Esophagus muscularis mucosa (tissue), 4 donors: ENCODE measurements around the gene SVOPL. TPM values are rescaled to one million over a fixed set of nuclear protein-coding genes. Genes with fewer than 3 reads are reported as not detected.

Experiments
- DNase-seq: peaks from one replicate; pipeline ENCODE4 v3.0.0-alpha.2; 2017; ENCODE audit errors: extremely low spot score
- H3K27ac ChIP-seq, 4 donors: fragments of 200-600 bp; sonication (generic); replicated peaks in 1 of 4; 1 replicate in 3 of 4; 2 replicates in 1 of 4; pipeline ENCODE4 v1.5.1; 2016 to 2019; ENCODE audit warnings: mild to moderate bottlenecking in 1 of 4
- H3K27me3 ChIP-seq, 4 donors: fragments of 200-600 bp; sonication (generic); one replicate each; pipeline versions ENCODE4 v1.5.1 to v1.6.0; 2016 to 2019
- H3K36me3 ChIP-seq, 4 donors: fragments of 200-600 bp; sonication (generic); one replicate each; pipeline ENCODE4 v1.5.1; 2016 to 2019
- H3K4me1 ChIP-seq, 4 donors: fragments of 200-600 bp; sonication (generic); one replicate each; pipeline ENCODE4 v1.5.1; 2016 to 2019
- H3K4me3 ChIP-seq, 4 donors: fragments of 200-600 bp; sonication (generic); 1 replicate in 2 of 4; 2 replicates in 2 of 4; pipeline ENCODE4 v1.5.1; 2016 to 2019; ENCODE audit warnings: mild to moderate bottlenecking in 4 of 4, moderate library complexity in 1 of 4
- H3K9me3 ChIP-seq, 4 donors: fragments of 200-600 bp; sonication (generic); 1 replicate in 3 of 4; 2 replicates in 1 of 4; pipeline ENCODE4 v1.5.1; 2016 to 2019
- EP300 ChIP-seq: sonication (generic); formaldehyde crosslinking; IDR thresholded peaks from one replicate; pipeline ENCODE4 v1.6.1; 2017; ENCODE audit warnings: antibody characterized with exemption
- POLR2A ChIP-seq: fragments of 450-650 bp; IDR thresholded peaks from one replicate; pipeline ENCODE4 v1.6.1; 2017; ENCODE audit warnings: antibody characterized with exemption, moderate library complexity, mild to moderate bottlenecking, low read depth
- POLR2AphosphoS5 ChIP-seq, 2 donors: sonication (generic); formaldehyde crosslinking; IDR thresholded peaks; one replicate each; pipeline ENCODE4 v1.6.1; 2017; ENCODE audit warnings: antibody characterized with exemption in 2 of 2
- WGBS: methylation state at CpG from one replicate; pipeline ENCODE4 v1.1.5; 2018; 5-methylcytosine and 5-hydroxymethylcytosine counted together
- intact Hi-C: fragments of 100-400 bp; cut with DNase I; formaldehyde crosslinking; loops from one replicate; pipeline ENCODE4 v1.15.1; 2023
- total RNA-seq, 4 donors: library from RNA; depleted of rRNA; stranded (reverse); fragments of >200 nt; gene quantifications; one replicate each; pipeline versions ENCODE4 v1.1.0 to v1.2.1, GENCODE V29; 2016
- TF ChIP-seq, protein P1 (sequence below), 3 experiments: fragments of 200-600 bp in 2 of 3; fragments of 450-650 bp in 1 of 3; sonication (generic) in 2 of 3; IDR thresholded peaks; one replicate each; pipeline ENCODE4 v1.5.1; 2017 to 2019; ENCODE audit warnings: antibody characterized with exemption in 3 of 3, mild to moderate bottlenecking in 2 of 3, moderate library complexity in 1 of 3

Gene SVOPL
- total RNA-seq, 4 donors from 2014 or later = not detected

GRCh38 chr7:138716889-138717288, 15.7 kb upstream of the SVOPL start:
- Histone ChIP-seq H3K4me1 (no peaks in the 10 kb centered on the region), H3K4me3 (no peak overlapping the region), H3K27ac (no peak overlapping the region), H3K9me3 (no peaks in the 10 kb centered on the region), H3K36me3 (no peaks in the 10 kb centered on the region), H3K27me3 (no peaks in the 10 kb centered on the region)
- intact Hi-C loops = no loop called here
- TF ChIP-seq EP300 = no peak
- DNase-seq = no peak
- 89% methylated on average over 5 of the region's 7 CpGs for WGBS

DNA sequence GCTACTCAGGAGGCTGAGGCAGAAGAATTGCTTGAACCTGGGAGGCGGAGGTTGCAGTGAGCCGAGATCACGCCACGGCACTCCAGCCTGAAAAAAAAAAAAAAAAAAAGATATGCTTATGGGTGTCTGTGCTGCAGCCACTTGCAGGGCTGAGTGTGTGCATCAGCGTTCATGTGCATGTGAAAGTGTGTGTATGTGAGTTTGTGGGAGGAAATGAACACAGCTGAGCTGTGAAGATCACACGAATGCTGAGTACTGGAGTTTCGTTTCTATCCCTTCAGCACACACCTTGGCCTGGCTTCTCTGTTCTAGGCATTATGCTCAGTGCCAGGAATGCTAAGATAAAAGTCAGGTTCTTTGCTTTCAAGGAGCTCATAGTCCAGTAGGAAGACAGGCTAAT, 12.0 kb upstream of the SVOPL start:
- 87% methylated on average over 7 of the region's 7 CpGs for WGBS
- intact Hi-C loops = no loop called here
- no peak for DNase-seq

DNA sequence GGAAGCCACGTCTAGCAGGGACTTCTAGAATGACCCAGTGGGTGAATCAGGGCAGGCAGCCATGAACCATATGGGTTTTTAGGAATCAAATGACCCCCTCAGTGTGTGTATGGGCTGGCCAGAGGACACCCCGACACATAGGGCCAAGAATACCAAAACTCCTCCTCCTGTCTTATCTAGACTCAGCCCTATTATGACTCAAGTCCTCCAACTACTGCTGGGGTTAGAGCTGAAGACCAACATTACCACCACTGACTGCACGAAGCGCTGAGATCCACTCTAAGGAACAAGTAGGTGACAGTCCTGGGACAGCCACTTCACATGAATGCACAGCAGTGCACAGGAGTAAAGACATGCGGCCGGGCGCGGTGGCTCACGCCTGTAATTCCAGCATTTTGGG, 11.5 kb upstream of the SVOPL start:
- WGBS = 94% methylated on average over 9 of the region's 9 CpGs
- Histone ChIP-seq H3K4me3 (no peak overlapping the region), H3K9me3 (no peaks in the 10 kb centered on the region), H3K4me1 (no peaks in the 10 kb centered on the region), H3K27ac (no peak overlapping the region), H3K36me3 (no peaks in the 10 kb centered on the region), H3K27me3 (no peaks in the 10 kb centered on the region)
- no peak for DNase-seq
- intact Hi-C loops = no loop called here
- TF ChIP-seq, protein P1, sequence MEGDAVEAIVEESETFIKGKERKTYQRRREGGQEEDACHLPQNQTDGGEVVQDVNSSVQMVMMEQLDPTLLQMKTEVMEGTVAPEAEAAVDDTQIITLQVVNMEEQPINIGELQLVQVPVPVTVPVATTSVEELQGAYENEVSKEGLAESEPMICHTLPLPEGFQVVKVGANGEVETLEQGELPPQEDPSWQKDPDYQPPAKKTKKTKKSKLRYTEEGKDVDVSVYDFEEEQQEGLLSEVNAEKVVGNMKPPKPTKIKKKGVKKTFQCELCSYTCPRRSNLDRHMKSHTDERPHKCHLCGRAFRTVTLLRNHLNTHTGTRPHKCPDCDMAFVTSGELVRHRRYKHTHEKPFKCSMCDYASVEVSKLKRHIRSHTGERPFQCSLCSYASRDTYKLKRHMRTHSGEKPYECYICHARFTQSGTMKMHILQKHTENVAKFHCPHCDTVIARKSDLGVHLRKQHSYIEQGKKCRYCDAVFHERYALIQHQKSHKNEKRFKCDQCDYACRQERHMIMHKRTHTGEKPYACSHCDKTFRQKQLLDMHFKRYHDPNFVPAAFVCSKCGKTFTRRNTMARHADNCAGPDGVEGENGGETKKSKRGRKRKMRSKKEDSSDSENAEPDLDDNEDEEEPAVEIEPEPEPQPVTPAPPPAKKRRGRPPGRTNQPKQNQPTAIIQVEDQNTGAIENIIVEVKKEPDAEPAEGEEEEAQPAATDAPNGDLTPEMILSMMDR (IDR thresholded peaks at IDR 0.05) = no peak
- TF ChIP-seq EP300 (no peak), POLR2AphosphoS5 (IDR thresholded peaks at IDR 0.05) (no peak)

More for the DNA sequence above, 12.0 kb upstream of the SVOPL start:
- TF ChIP-seq, protein P1 (IDR thresholded peaks at IDR 0.05) = no peak
- TF ChIP-seq EP300 (no peak), POLR2A (no peak), POLR2AphosphoS5 (IDR thresholded peaks at IDR 0.05) (no peak)
- Histone ChIP-seq H3K4me1 (no peaks in the 10 kb centered on the region), H3K36me3 (no peaks in the 10 kb centered on the region), H3K9me3 (no peaks in the 10 kb centered on the region), H3K4me3 (no peak overlapping the region), H3K27me3 (no peaks in the 10 kb centered on the region), H3K27ac (no peak overlapping the region)

- TF ChIP-seq, protein P1 (IDR thresholded peaks at IDR 0.05) = no peak
- TF ChIP-seq POLR2A (no peak), EP300 (no peak)
Observed at GRCh38 chr7:138710536-138711385, 9.6 kb upstream of the SVOPL start.

GRCh38 chr7:138705167-138705566, 4.0 kb upstream of the SVOPL start:
- no peak overlapping the region for H3K27ac ChIP-seq
- no peak for DNase-seq
- H3K36me3 ChIP-seq = no peaks in the 10 kb centered on the region
- H3K27me3 ChIP-seq = no peaks in the 10 kb centered on the region
- no peaks in the 10 kb centered on the region for H3K4me1 ChIP-seq
- 60% methylated on average over 7 of the region's 7 CpGs for WGBS
- H3K9me3 ChIP-seq = no peaks in the 10 kb centered on the region
- intact Hi-C loops = no loop called here
- H3K4me3 ChIP-seq = no peak overlapping the region
- TF ChIP-seq EP300 (no peak), POLR2A (no peak), POLR2AphosphoS5 (IDR thresholded peaks at IDR 0.05) (no peak)
- TF ChIP-seq, protein P1 (IDR thresholded peaks at IDR 0.05) = no peak

More at GRCh38 chr7:138710536-138711385, 9.6 kb upstream of the SVOPL start:
- H3K27ac ChIP-seq = no peak overlapping the region
- H3K27me3 ChIP-seq = no peaks in the 10 kb centered on the region
- intact Hi-C loops = no loop called here
- H3K9me3 ChIP-seq = no peaks in the 10 kb centered on the region
- H3K4me3 ChIP-seq = no peak overlapping the region
- H3K4me1 ChIP-seq = no peaks in the 10 kb centered on the region
- 75% methylated on average over 15 of the region's 15 CpGs for WGBS
- no peaks in the 10 kb centered on the region for H3K36me3 ChIP-seq
- no peak for DNase-seq
